Colonic mucosa (tissue), 4 donors: Measurements from ENCODE around the gene RYR3. TPM values are rescaled to one million over a fixed set of nuclear protein-coding genes. Genes with fewer than 3 reads are reported as not detected.

ENCODE experiments used
- DNase-seq: peaks from one replicate; pipeline ENCODE4 v3.0.0-alpha.2; 2020
- H3K27ac ChIP-seq: fragments of 200-600 bp; one replicate; pipeline ENCODE4 v1.8.0; 2021
- H3K27me3 ChIP-seq: fragments of 200-600 bp; one replicate; pipeline ENCODE4 v1.8.0; 2021
- H3K36me3 ChIP-seq: fragments of 200-600 bp; one replicate; pipeline ENCODE4 v1.8.0; 2021
- H3K4me1 ChIP-seq: fragments of 200-600 bp; one replicate; pipeline ENCODE4 v1.8.0; 2021; ENCODE audit warnings: mild to moderate bottlenecking
- H3K4me3 ChIP-seq: fragments of 200-600 bp; one replicate; pipeline ENCODE4 v1.8.0; 2021
- H3K9ac ChIP-seq, 2 donors: one replicate each; pipeline ENCODE4 v1.7.0; 2013; ENCODE audit warnings: control low read depth in 2 of 2, low read depth in 2 of 2, low read length in 2 of 2
- H3K9me3 ChIP-seq: fragments of 200-600 bp; one replicate; pipeline ENCODE4 v1.8.0; 2021
- CTCF ChIP-seq: fragments of 200-600 bp; IDR thresholded peaks from one replicate; pipeline ENCODE4 v1.8.0; 2022; ENCODE audit warnings: antibody characterized with exemption, mild to moderate bottlenecking
- intact Hi-C: fragments of 100-400 bp; cut with DNase I; formaldehyde crosslinking; loops from one replicate; pipeline ENCODE4 v1.14.1; 2022
- total RNA-seq, 2 donors: library from RNA; stranded (reverse); fragmentation: NEBNext Ultra II Directional in 1 of 2; extraction: Animal tissue kit (Norgen Biotek cat#: 25700) in 1 of 2; gene quantifications; one replicate each; pipeline ENCODE4 v1.2.1, GENCODE V29; 2021
- donor health status: healthy.
- donor health status: DM: no; HTN: no; CAD: no.
- donor health status: DM: no; HTN: no; CAD: no.

Gene RYR3
- total RNA-seq, 2 donors from 2014 or later, result 0.17 to 1.1 TPM

GRCh38 chr15:33533197-33533596 is 222.4 kb downstream of the RYR3 start:
- no peak overlapping the region for H3K9ac ChIP-seq
- TF ChIP-seq CTCF, result no peak
- no peaks in the 10 kb centered on the region for H3K9me3 ChIP-seq
- no peaks in the 10 kb centered on the region for H3K4me1 ChIP-seq
- no peaks in the 10 kb centered on the region for H3K27me3 ChIP-seq
- H3K27ac ChIP-seq, result no peak overlapping the region
- H3K36me3 ChIP-seq, result no peaks in the 10 kb centered on the region
- intact Hi-C loops, result no loop called here
- DNase-seq, result no peak
- H3K4me3 ChIP-seq, result no peak overlapping the region

- no peak overlapping the region for H3K4me3 ChIP-seq
- no peak overlapping the region for H3K9ac ChIP-seq
- H3K27me3 ChIP-seq, result no peaks in the 10 kb centered on the region
- no peaks in the 10 kb centered on the region for H3K4me1 ChIP-seq
- DNase-seq, result no peak
- H3K9me3 ChIP-seq, result no peaks in the 10 kb centered on the region
- H3K27ac ChIP-seq, result no peak overlapping the region
- H3K36me3 ChIP-seq, result no peaks in the 10 kb centered on the region
- TF ChIP-seq CTCF, result no peak
- intact Hi-C loops, result no loop called here
Observed at GRCh38 chr15:33534642-33535041, 223.9 kb downstream of the RYR3 start.

GRCh38 chr15:33535135-33535534 is 224.4 kb downstream of the RYR3 start:
- no peak overlapping the region for H3K4me3 ChIP-seq
- no peaks in the 10 kb centered on the region for H3K36me3 ChIP-seq
- intact Hi-C loops, result no loop called here
- H3K27me3 ChIP-seq, result no peaks in the 10 kb centered on the region
- no peak for TF ChIP-seq CTCF
- no peaks in the 10 kb centered on the region for H3K4me1 ChIP-seq
- DNase-seq, result no peak
- H3K9ac ChIP-seq, result no peak overlapping the region
- H3K27ac ChIP-seq, result no peak overlapping the region
- no peaks in the 10 kb centered on the region for H3K9me3 ChIP-seq

GRCh38 chr15:33539825-33540573 is 229.2 kb downstream of the RYR3 start:
- intact Hi-C loops, result no loop called here

GRCh38 chr15:33543957-33544356 is 233.2 kb downstream of the RYR3 start:
- H3K4me3 ChIP-seq, result no peak overlapping the region
- no peak overlapping the region for H3K27ac ChIP-seq
- H3K9ac ChIP-seq, result no peak overlapping the region
- no peaks in the 10 kb centered on the region for H3K27me3 ChIP-seq
- DNase-seq, result no peak
- no peaks in the 10 kb centered on the region for H3K4me1 ChIP-seq
- no peaks in the 10 kb centered on the region for H3K9me3 ChIP-seq
- intact Hi-C loops, result no loop called here
- TF ChIP-seq CTCF, result no peak
- no peaks in the 10 kb centered on the region for H3K36me3 ChIP-seq

More at GRCh38 chr15:33539825-33540573, 229.2 kb downstream of the RYR3 start:
- DNase-seq, result no peak
- Histone ChIP-seq H3K9ac (no peak overlapping the region), H3K9me3 (no peaks in the 10 kb centered on the region), H3K27me3 (no peaks in the 10 kb centered on the region), H3K27ac (no peak overlapping the region), H3K4me1 (no peaks in the 10 kb centered on the region), H3K4me3 (no peak overlapping the region), H3K36me3 (no peaks in the 10 kb centered on the region)
- no peak for TF ChIP-seq CTCF
